ENCODE measurements around the gene ARID5A.
"Not testable (repeated sequence)": the region's sequence is repeated elsewhere in the genome, so short reads cannot be mapped to it uniquely, and the experiment has no call there.

The ARID5A gene

GRCh38 chr2:96556441-96557330 is 20.1 kb downstream of the ARID5A start:
- no peak for TF ChIP-seq CTCF (IDR thresholded peaks at IDR 0.05; ENCODE audit: control insufficient read depth, insufficient read depth, low read depth, low read length, missing control alignments)
- H3K4me3 ChIP-seq (ENCODE audit: control insufficient read depth, low read depth, low read length) = no peak overlapping the region
- no peak for DNase-seq (ENCODE audit: low read depth)

- not testable (repeated sequence) for DNase-seq (ENCODE audit: low read depth); H3K4me3 ChIP-seq (ENCODE audit: control insufficient read depth, low read depth, low read length)
Observed at GRCh38 chr2:96557421-96557820, 20.9 kb downstream of the ARID5A start.

- no peak for TF ChIP-seq CTCF (IDR thresholded peaks at IDR 0.05; ENCODE audit: control insufficient read depth, insufficient read depth, low read depth, low read length, missing control alignments)
- DNase-seq (ENCODE audit: low read depth) = no peak
Observed at GRCh38 chr2:96558061-96558460, 21.5 kb downstream of the ARID5A start.

GRCh38 chr2:96558485-96558884 is 21.9 kb downstream of the ARID5A start:
- H3K4me3 ChIP-seq (ENCODE audit: control insufficient read depth, low read depth, low read length) = no peak overlapping the region
- DNase-seq (ENCODE audit: low read depth) = no peak
- TF ChIP-seq CTCF (IDR thresholded peaks at IDR 0.05; ENCODE audit: control insufficient read depth, insufficient read depth, low read depth, low read length, missing control alignments) = no peak

More at GRCh38 chr2:96558061-96558460, 21.5 kb downstream of the ARID5A start:
- H3K4me3 ChIP-seq (ENCODE audit: control insufficient read depth, low read depth, low read length) = no peak overlapping the region

- DNase-seq (ENCODE audit: low read depth) = no peak
- TF ChIP-seq CTCF (IDR thresholded peaks at IDR 0.05; ENCODE audit: control insufficient read depth, insufficient read depth, low read depth, low read length, missing control alignments) = no peak
- no peak overlapping the region for H3K4me3 ChIP-seq (ENCODE audit: control insufficient read depth, low read depth, low read length)
Observed at GRCh38 chr2:96564026-96564425, 27.5 kb downstream of the ARID5A start.

- no peak for DNase-seq (ENCODE audit: low read depth)
- no peak for TF ChIP-seq CTCF (IDR thresholded peaks at IDR 0.05; ENCODE audit: control insufficient read depth, insufficient read depth, low read depth, low read length, missing control alignments)
- H3K4me3 ChIP-seq (ENCODE audit: control insufficient read depth, low read depth, low read length) = no peak overlapping the region
Observed at GRCh38 chr2:96564563-96564962, 28.0 kb downstream of the ARID5A start.

GRCh38 chr2:96565111-96565510 is 28.6 kb downstream of the ARID5A start:
- no peak for TF ChIP-seq CTCF (IDR thresholded peaks at IDR 0.05; ENCODE audit: control insufficient read depth, insufficient read depth, low read depth, low read length, missing control alignments)
- no peak overlapping the region for H3K4me3 ChIP-seq (ENCODE audit: control insufficient read depth, low read depth, low read length)
- DNase-seq (ENCODE audit: low read depth) = no peak

All from AG09309 (cell line).